Spleen (tissue), 7 donors: ENCODE results near the gene MARK2.

Experiments used
- CTCF ChIP-seq, 11 experiments: fragments of 200-600 bp in 7 of 11; fragments of 450-650 bp in 4 of 11; sonication (generic) in 4 of 11; IDR thresholded peaks in 8 of 11; conservative IDR thresholded peaks in 3 of 11; 1 replicate in 7 of 11; 2 replicates in 4 of 11; pipeline versions ENCODE4 v1.4.0 to v1.8.0; 2016 to 2021; ENCODE audit warnings: antibody characterized with exemption in 11 of 11, inconsistent platforms in 4 of 11, mild to moderate bottlenecking in 1 of 11
- POLR2AphosphoS5 ChIP-seq, 3 donors: sonication (generic); formaldehyde crosslinking; IDR thresholded peaks; one replicate each; pipeline ENCODE4 v1.5.1; 2017; ENCODE audit warnings: antibody characterized with exemption in 3 of 3
- donor health status: DM: no; HTN: no; CAD: no; lungs with moderate emphysema.
- donor health status: DM: no; HTN: no; CAD: no.
- donor health status: DM: no; HTN: no; CAD: no.

GRCh38 chr11:63883791-63884190, 44.9 kb downstream of the MARK2 start:
- TF ChIP-seq CTCF (IDR thresholded peaks at IDR 0.05 in 8 of 11, conservative IDR thresholded peaks at IDR 0.05 in 3 of 11) (no peak), POLR2AphosphoS5 (IDR thresholded peaks at IDR 0.05) (no peak)
